IMR-90 (cell line): ENCODE results near the gene SPSB4. TPM values are rescaled to one million over a fixed set of nuclear protein-coding genes. Genes with fewer than 3 reads are reported as not detected.

Experiments
- ATAC-seq: fragments of 200-7000 bp; cut with Tn5 transposase; 2 replicates; pipeline ENCODE4 v1.9.1; 2020; ENCODE audit warnings: low read depth, mild to moderate bottlenecking, moderate library complexity
- BruUV-seq: library from RNA; stranded (reverse); fragments of 400-500 nt; replicated peaks from 2 replicates; lab custom pipeline; 2021; lab: Mats Ljungman, UMichigan
- CTCF ChIA-PET: fragments of 300-600 bp; formaldehyde crosslinking; extraction: SDS; loops from one replicate; lab custom pipeline; 2021; ENCODE audit warnings: antibody characterized with exemption; lab: Yijun Ruan, JAX
- POLR2A ChIA-PET: fragments of 300-600 bp; sonication (Branson Sonifier 250); formaldehyde crosslinking; loops from one replicate; lab custom pipeline; 2022; ENCODE audit warnings: antibody characterized with exemption; ENCODE audit not compliant: unreplicated experiment; lab: Charles Lee
- DNase-seq: peaks from one replicate; pipeline ENCODE4 v3.0.0; 2013
- H2AFZ ChIP-seq: replicated peaks from 2 replicates; pipeline ENCODE3; 2013; ENCODE audit warnings: low read length, mild to moderate bottlenecking; ENCODE audit not compliant: poor library complexity
- H2AK5ac ChIP-seq: 2 replicates; pipeline ENCODE4 v1.6.1; 2013; ENCODE audit warnings: low read depth, low read length, inconsistent platforms
- H2AK9ac ChIP-seq: replicated peaks from 2 replicates; pipeline ENCODE3; 2013; ENCODE audit warnings: mild to moderate bottlenecking, low read depth, low read length, moderate library complexity; ENCODE audit not compliant: poor library complexity
- H2BK120ac ChIP-seq: 2 replicates; pipeline ENCODE4 v1.6.1; 2013; ENCODE audit warnings: low read depth, low read length, inconsistent platforms
- H2BK15ac ChIP-seq: 3 replicates; pipeline ENCODE4 v1.6.1; 2013; ENCODE audit warnings: low read depth, low read length, inconsistent platforms
- H2BK20ac ChIP-seq: 2 replicates; pipeline ENCODE4 v1.6.1; 2013; ENCODE audit warnings: low read depth, mild to moderate bottlenecking, inconsistent platforms, low read length, moderate library complexity
- H2BK5ac ChIP-seq: 2 replicates; pipeline ENCODE4 v1.6.1; 2013; ENCODE audit warnings: mild to moderate bottlenecking, low read depth, low read length, inconsistent platforms; ENCODE audit not compliant: poor library complexity, severe bottlenecking
- H3K14ac ChIP-seq: replicated peaks from 2 replicates; pipeline ENCODE4 v1.6.1; 2013; ENCODE audit warnings: low read depth, low read length, inconsistent platforms
- H3K18ac ChIP-seq: 2 replicates; pipeline ENCODE4 v1.6.1; 2013; ENCODE audit warnings: low read depth, low read length, control low read depth
- H3K23ac ChIP-seq: 2 replicates; pipeline ENCODE4 v1.6.1; 2013; ENCODE audit warnings: low read depth, low read length, inconsistent platforms
- H3K27ac ChIP-seq: 2 replicates; pipeline ENCODE4 v1.5.1; 2013; ENCODE audit warnings: mild to moderate bottlenecking, control low read depth, low read length; ENCODE audit not compliant: insufficient read depth
- H3K27me3 ChIP-seq: 2 replicates; pipeline ENCODE4 v1.6.1; 2013; ENCODE audit warnings: low read length; ENCODE audit not compliant: control insufficient read depth, insufficient read depth
- H3K36me3 ChIP-seq: 2 replicates; pipeline ENCODE4 v1.6.1; 2013; ENCODE audit warnings: low read length, mixed read lengths; ENCODE audit not compliant: control insufficient read depth, insufficient read depth
- H3K4ac ChIP-seq: 2 replicates; pipeline ENCODE4 v1.6.1; 2013; ENCODE audit warnings: low read depth, low read length, inconsistent platforms
- H3K4me1 ChIP-seq: 2 replicates; pipeline ENCODE4 v1.6.1; 2013; ENCODE audit warnings: low read length, mixed read lengths; ENCODE audit not compliant: control insufficient read depth, insufficient read depth
- H3K4me2 ChIP-seq: 2 replicates; pipeline ENCODE4 v1.6.1; 2013; ENCODE audit warnings: low read depth, mild to moderate bottlenecking, control low read depth, low read length, moderate library complexity
- H3K4me3 ChIP-seq: 2 replicates; pipeline ENCODE4 v1.5.1; 2013; ENCODE audit warnings: low read depth, mild to moderate bottlenecking, control low read depth, low read length, moderate library complexity; ENCODE audit not compliant: insufficient read depth
- H3K56ac ChIP-seq: 2 replicates; pipeline ENCODE4 v1.6.1; 2013; ENCODE audit warnings: low read length, inconsistent platforms; ENCODE audit not compliant: insufficient read depth; ENCODE audit errors: extremely low read depth
- H3K79me1 ChIP-seq, 2 experiments: 2 replicates each; pipeline ENCODE4 v1.6.1; 2013; ENCODE audit warnings: low read length in 2 of 2, inconsistent platforms in 1 of 2, low read depth in 1 of 2
- H3K9ac ChIP-seq: 2 replicates; pipeline ENCODE4 v1.6.1; 2013; ENCODE audit warnings: low read depth, low read length, control low read depth
- H3K9me1 ChIP-seq: 2 replicates; pipeline ENCODE4 v1.6.1; 2013; ENCODE audit warnings: low read length, inconsistent platforms; ENCODE audit not compliant: insufficient read depth
- H3K9me3 ChIP-seq: 2 replicates; pipeline ENCODE4 v1.6.1; 2013; ENCODE audit warnings: low read length; ENCODE audit not compliant: control insufficient read depth, insufficient read depth
- H4K20me1 ChIP-seq: 2 replicates; pipeline ENCODE4 v1.6.1; 2013; ENCODE audit warnings: low read length, inconsistent platforms; ENCODE audit not compliant: insufficient read depth
- H4K5ac ChIP-seq: 2 replicates; pipeline ENCODE4 v1.6.1; 2013; ENCODE audit warnings: mild to moderate bottlenecking, low read depth, low read length, control low read depth
- H4K8ac ChIP-seq, 2 experiments: 2 replicates each; pipeline ENCODE4 v1.6.1; 2013; ENCODE audit warnings: low read depth in 2 of 2, low read length in 2 of 2, control low read depth in 1 of 2, inconsistent platforms in 1 of 2
- H4K91ac ChIP-seq: 2 replicates; pipeline ENCODE4 v1.6.1; 2013; ENCODE audit warnings: low read depth, low read length, inconsistent platforms; ENCODE audit not compliant: insufficient read depth
- BHLHE40 ChIP-seq: fragments of 150-350 bp; IDR thresholded peaks from 2 replicates; pipeline ENCODE4 v1.6.1; 2016; ENCODE audit warnings: mild to moderate bottlenecking, low read depth, low read length
- CEBPB ChIP-seq: IDR thresholded peaks from 2 replicates; pipeline ENCODE4 v1.6.1; 2012; ENCODE audit warnings: low read depth, low read length, improper control_type of control experiment
- CHD1 ChIP-seq: IDR thresholded peaks from 2 replicates; pipeline ENCODE4 v1.6.1; 2012; ENCODE audit warnings: low read depth, low read length, improper control_type of control experiment
- CTCF ChIP-seq: conservative IDR thresholded peaks from 2 replicates; pipeline ENCODE4 v1.5.1; 2012; ENCODE audit warnings: mild to moderate bottlenecking, low read depth, low read length, improper control_type of control experiment
- ELK1 ChIP-seq: fragments of 150-350 bp; IDR thresholded peaks from 2 replicates; pipeline ENCODE4 v1.6.1; 2016; ENCODE audit warnings: low read depth, mild to moderate bottlenecking, low read length, moderate library complexity, borderline replicate concordance
- FOS ChIP-seq: fragments of 150-350 bp; IDR thresholded peaks from 2 replicates; pipeline ENCODE4 v1.6.1; 2016; ENCODE audit warnings: low read depth, low read length
- MAFK ChIP-seq: IDR thresholded peaks from 2 replicates; pipeline ENCODE4 v1.6.1; 2012; ENCODE audit warnings: low read depth, low read length, improper control_type of control experiment
- MAZ ChIP-seq: IDR thresholded peaks from 2 replicates; pipeline ENCODE4 v1.6.1; 2012; ENCODE audit warnings: low read depth, mild to moderate bottlenecking, low read length, improper control_type of control experiment, moderate library complexity, borderline replicate concordance
- MXI1 ChIP-seq: IDR thresholded peaks from 2 replicates; pipeline ENCODE4 v1.6.1; 2012; ENCODE audit warnings: low read depth, mild to moderate bottlenecking, low read length, moderate library complexity, borderline replicate concordance
- NFE2L2 ChIP-seq: fragments of 150-350 bp; IDR thresholded peaks from 2 replicates; pipeline ENCODE4 v1.6.1; 2016; ENCODE audit warnings: low read depth, mild to moderate bottlenecking, low read length
- POLR2A ChIP-seq: IDR thresholded peaks from 2 replicates; pipeline ENCODE4 v1.6.1; 2012; ENCODE audit warnings: mild to moderate bottlenecking, low read depth, low read length
- RAD21 ChIP-seq: IDR thresholded peaks from 2 replicates; pipeline ENCODE4 v1.6.1; 2012; ENCODE audit warnings: low read length, improper control_type of control experiment
- RCOR1 ChIP-seq: IDR thresholded peaks from 2 replicates; pipeline ENCODE4 v1.6.1; 2012; ENCODE audit warnings: mild to moderate bottlenecking, low read length, improper control_type of control experiment; ENCODE audit not compliant: insufficient replicate concordance
- RFX5 ChIP-seq: IDR thresholded peaks from 2 replicates; pipeline ENCODE4 v1.8.0; 2012; ENCODE audit warnings: low read depth, mild to moderate bottlenecking, low read length, moderate library complexity
- SMC3 ChIP-seq: fragments of 150-350 bp; IDR thresholded peaks from 2 replicates; pipeline ENCODE4 v1.6.1; 2016; ENCODE audit warnings: low read depth, mild to moderate bottlenecking, antibody characterized with exemption, low read length, moderate library complexity
- USF2 ChIP-seq: fragments of 150-350 bp; IDR thresholded peaks from 2 replicates; pipeline ENCODE4 v1.6.1; 2017; ENCODE audit warnings: mild to moderate bottlenecking, antibody characterized with exemption, low read length, low read depth
- WGBS, 2 experiments: methylation state at CpG; one replicate each; pipeline versions ENCODE4 v1.1.5 to v1.1.7; 2013; ENCODE audit warnings: missing lambda C conversion rate in 2 of 2; ENCODE audit not compliant: insufficient read length in 1 of 2; ENCODE audit errors: extremely low coverage in 2 of 2; 5-methylcytosine and 5-hydroxymethylcytosine counted together
- dilution Hi-C: fragments of 300-500 bp; cut with HindIII; formaldehyde crosslinking; loops from one replicate; pipeline ENCODE4 v1.14.3; 2018; ENCODE audit warnings: low sequenced_read_pairs; ENCODE audit not compliant: unreplicated experiment
- in situ Hi-C: fragments of 300-500 bp; cut with MboI; formaldehyde crosslinking; loops from 3 replicates; pipeline ENCODE4 v1.14.3; 2019; ENCODE audit warnings: low sequenced_read_pairs, inconsistent platforms, mixed read lengths
- intact Hi-C: fragments of 100-400 bp; cut with micrococcal nuclease; formaldehyde crosslinking; loops from 2 replicates; pipeline ENCODE4 v1.10.0; 2022
- polyA plus RNA-seq, 3 experiments: library from polyadenylated mRNA; depleted of rRNA; stranded (reverse); fragments of >200 nt; gene quantifications; 2 replicates each; pipeline ENCODE4 v1.2.3, GENCODE V29; 2012; ENCODE audit warnings: low replicate concordance in 1 of 3
- total RNA-seq: library from RNA; depleted of rRNA; stranded (reverse); fragments of >200 nt; gene quantifications from 2 replicates; pipeline ENCODE4 v1.2.3, GENCODE V29; 2012

SPSB4 gene
- total and polyA plus RNA-seq, 2 of the 4 experiments (the other 2 are of a cell fraction) = not detected

- Histone ChIP-seq H4K8ac (no peak overlapping the region), H3K23ac (no peak overlapping the region), H2AFZ (no peak overlapping the region), H4K91ac (no peak overlapping the region), H2BK5ac (no peak overlapping the region), H2BK15ac (no peak overlapping the region), H3K4me1 (no peaks in the 10 kb centered on the region), H3K4me2 (no peak overlapping the region), H3K14ac (no peak overlapping the region), H2AK9ac (no peak overlapping the region), H3K18ac (no peak overlapping the region), H4K5ac (no peak overlapping the region), H2BK20ac (no peak overlapping the region), H3K9me3 (no peaks in the 10 kb centered on the region), H3K56ac (no peak overlapping the region), H3K9me1 (no peaks in the 10 kb centered on the region), H3K79me1 (no peaks in the 10 kb centered on the region), H2BK120ac (no peak overlapping the region), H3K27me3 (peaks cover 5% of the 10 kb centered on the region; the same call in 1 of the 2 replicates), H3K27ac (no peak overlapping the region), H3K4me3 (no peak overlapping the region), H2AK5ac (no peak overlapping the region), H3K4ac (no peak overlapping the region), H4K20me1 (no peaks in the 10 kb centered on the region), H3K9ac (no peak overlapping the region), H3K36me3 (no peaks in the 10 kb centered on the region)
- dilution Hi-C loops = no loop called here
- TF ChIP-seq CHD1 = no peak
- TF ChIP-seq SMC3 = no peak
- no peak for TF ChIP-seq MAZ
- no peak for TF ChIP-seq ELK1
- TF ChIP-seq MXI1 = no peak
- TF ChIP-seq MAFK = no peak
- TF ChIP-seq RFX5 = no peak
- TF ChIP-seq BHLHE40 = no peak
- TF ChIP-seq RCOR1 = no peak
- no peak for TF ChIP-seq POLR2A
- TF ChIP-seq USF2 = no peak
- no peak for TF ChIP-seq NFE2L2
- TF ChIP-seq CTCF = no peak
- TF ChIP-seq FOS = no peak
- no peak for TF ChIP-seq RAD21
- TF ChIP-seq CEBPB = no peak
- ChIA-PET CTCF (no interaction called here), POLR2A (no interaction called here)
- in situ Hi-C loops = no loop called here
- BruUV-seq = no TSS peak
- no peak for DNase-seq
- no peak for ATAC-seq
- intact Hi-C loops = no loop called here
- WGBS, 2 experiments = no CpG with 5 or more reads among the region's 4 CpGs
These were observed 72.7 kb downstream of the SPSB4 start for GRCh38 chr3:141123677-141124410.
